Upper lobe of left lung (tissue), 6 donors: ENCODE data around the gene AGFG2. TPM values are rescaled to one million over a fixed set of nuclear protein-coding genes. Genes with fewer than 3 reads are reported as not detected.

Experiments
- ATAC-seq, 2 donors: fragments of 200-7000 bp; cut with Tn5 transposase; one replicate each; pipeline ENCODE4 v1.9.1; 2022; ENCODE audit warnings: mild to moderate bottlenecking in 2 of 2, moderate library complexity in 2 of 2; ENCODE audit not compliant: low FRiP score in 2 of 2
- DNase-seq, 2 donors: peaks; one replicate each; pipeline ENCODE4 v3.0.0-alpha.2; 2019 to 2020
- H3K27ac ChIP-seq, 4 donors: fragments of 200-600 bp; sonication (generic); one replicate each; pipeline ENCODE4 v1.5.1; 2016 to 2019
- H3K27me3 ChIP-seq, 4 donors: fragments of 200-600 bp; sonication (generic); one replicate each; pipeline ENCODE4 v1.5.1; 2017 to 2019
- H3K36me3 ChIP-seq, 4 donors: fragments of 200-600 bp; sonication (generic); one replicate each; pipeline ENCODE4 v1.5.1; 2016 to 2019
- H3K4me1 ChIP-seq, 4 donors: fragments of 200-600 bp; sonication (generic); one replicate each; pipeline ENCODE4 v1.5.1; 2018 to 2019
- H3K4me3 ChIP-seq, 4 donors: fragments of 200-600 bp; sonication (generic); one replicate each; pipeline ENCODE4 v1.5.1; 2017 to 2019; ENCODE audit warnings: mild to moderate bottlenecking in 2 of 4, moderate library complexity in 1 of 4
- H3K9me3 ChIP-seq, 4 donors: fragments of 200-600 bp; sonication (generic); one replicate each; pipeline ENCODE4 v1.5.1; 2018 to 2019
- CTCF ChIP-seq, 6 experiments: fragments of 450-650 bp in 4 of 6; fragments of 200-600 bp in 2 of 6; sonication (generic) in 2 of 6; IDR thresholded peaks; one replicate each; pipeline ENCODE4 v1.5.1; 2016 to 2019; ENCODE audit warnings: antibody characterized with exemption in 6 of 6
- EP300 ChIP-seq, 4 donors: sonication (generic); formaldehyde crosslinking; IDR thresholded peaks; one replicate each; pipeline ENCODE4 v1.5.1; 2017; ENCODE audit warnings: antibody characterized with exemption in 4 of 4, control low read depth in 2 of 4
- POLR2A ChIP-seq, 4 donors: fragments of 450-650 bp; IDR thresholded peaks; one replicate each; pipeline ENCODE4 v1.5.1; 2016 to 2017; ENCODE audit warnings: antibody characterized with exemption in 4 of 4, mild to moderate bottlenecking in 2 of 4
- POLR2AphosphoS5 ChIP-seq, 2 donors: sonication (generic); formaldehyde crosslinking; IDR thresholded peaks; one replicate each; pipeline ENCODE4 v1.5.1; 2017; ENCODE audit warnings: antibody characterized with exemption in 2 of 2
- WGBS, 2 donors: methylation state at CpG; one replicate each; pipeline ENCODE4 v1.1.5; 2017 to 2018; 5-methylcytosine and 5-hydroxymethylcytosine counted together
- small RNA-seq, 4 donors: library from RNA; depleted of rRNA; stranded (forward); fragments of <200 nt; gene quantifications; one replicate each; pipeline ENCODE3, GENCODE V24; 2016
- total RNA-seq, 6 donors: library from RNA; depleted of rRNA in 4 of 6; stranded (reverse); fragments of >200 nt in 4 of 6; gene quantifications; one replicate each; pipeline versions ENCODE4 v1.1.0 to v1.2.1, GENCODE V29; 2016 to 2021
- donor health status: DM: no; HTN: no; CAD: no; lungs with moderate emphysema.
- donor health status: DM: no; HTN: yes; CAD: no; lungs with severe emphysema.

AGFG2 gene
- total RNA-seq, 6 donors from 2014 or later = 14.3 to 33.1 (median 20.4) TPM

- Histone ChIP-seq H3K9me3 (no peaks in the 10 kb centered on the region), H3K27me3 (no peaks in the 10 kb centered on the region), H3K27ac (peak within 1 kb of the TSS; percentile 80 to 94 (median 90)), H3K4me3 (peak within 1 kb of the TSS; percentile 37 to 82 (median 76)), H3K36me3 (peaks cover 0 to 6% (median 3%) of the 10 kb centered on the region in 4 donors), H3K4me1 (peaks cover 8 to 17% (median 10%) of the 10 kb centered on the region in 4 donors)
- TF ChIP-seq POLR2A (IDR thresholded peaks at IDR 0.05) (peak; percentile 48 to 93 (median 88)), POLR2AphosphoS5 (IDR thresholded peaks at IDR 0.05) (peak; percentile 85 to 86), EP300 (IDR thresholded peaks at IDR 0.05) (no peak), CTCF (IDR thresholded peaks at IDR 0.05) (peak in 3 of 6 experiments; percentile 28 to 46 (median 29))
- 0 to 1% methylated on average over 24 to 59 of the region's 61 CpGs for WGBS, 2 donors
- DNase-seq (peak; percentile 99 to 100), ATAC-seq (peak; percentile 98)
Measured at GRCh38 chr7:100611983-100612729, 73.2 kb downstream of the AGFG2 start, which contains the start of gene MOSPD3. Gene MOSPD3 (plus strand): TSS chr7:100612540. CDS start chr7:100612792, 252 bp downstream.

GRCh38 chr7:100612730-100613390, 73.9 kb downstream of the AGFG2 start:
- no peaks in the 10 kb centered on the region for H3K9me3 ChIP-seq
- DNase-seq = no peak
- H3K4me3 ChIP-seq = peak overlapping the region; percentile 37 to 82 (median 76)
- H3K36me3 ChIP-seq = peaks cover 0 to 6% (median 3%) of the 10 kb centered on the region in 4 donors
- H3K27me3 ChIP-seq = no peaks in the 10 kb centered on the region
- no peak for TF ChIP-seq CTCF (IDR thresholded peaks at IDR 0.05)
- WGBS, 2 donors = 8 to 11% methylated on average over 3 to 17 of the region's 29 CpGs
- ATAC-seq = peak; percentile 1 to 2
- H3K4me1 ChIP-seq = peaks cover 8 to 17% (median 10%) of the 10 kb centered on the region in 4 donors
- H3K27ac ChIP-seq = peak overlapping the region; percentile 80 to 94 (median 90)

- Histone ChIP-seq H3K4me3 (peak overlapping the region in 3 of 4 donors; percentile 70 to 82 (median 81)), H3K4me1 (peaks cover 8 to 17% (median 10%) of the 10 kb centered on the region in 4 donors), H3K27me3 (no peaks in the 10 kb centered on the region), H3K36me3 (peaks cover 0 to 6% (median 3%) of the 10 kb centered on the region in 4 donors), H3K9me3 (no peaks in the 10 kb centered on the region), H3K27ac (no peak overlapping the region)
- TF ChIP-seq EP300 (IDR thresholded peaks at IDR 0.05) (no peak), POLR2AphosphoS5 (IDR thresholded peaks at IDR 0.05) (no peak), CTCF (IDR thresholded peaks at IDR 0.05) (no peak), POLR2A (IDR thresholded peaks at IDR 0.05) (no peak)
- DNase-seq (no peak), ATAC-seq (no peak)
- 82 to 86% methylated on average over 11 to 13 of the region's 13 CpGs for WGBS, 2 donors
Measured at GRCh38 chr7:100613412-100614175, 74.6 kb downstream of the AGFG2 start.

GRCh38 chr7:100614308-100614861, 75.4 kb downstream of the AGFG2 start:
- Histone ChIP-seq H3K4me1 (peaks cover 8 to 17% (median 10%) of the 10 kb centered on the region in 4 donors), H3K9me3 (no peaks in the 10 kb centered on the region), H3K4me3 (no peak overlapping the region), H3K27me3 (no peaks in the 10 kb centered on the region), H3K36me3 (peaks cover 0 to 6% (median 3%) of the 10 kb centered on the region in 4 donors), H3K27ac (no peak overlapping the region)
- 86 to 89% methylated on average over 6 of the region's 6 CpGs for whole genome bisulfite sequencing, 2 donors
- TF ChIP-seq POLR2A (IDR thresholded peaks at IDR 0.05) = no peak
- TF ChIP-seq CTCF (IDR thresholded peaks at IDR 0.05) = no peak
- no peak for TF ChIP-seq EP300 (IDR thresholded peaks at IDR 0.05)
- TF ChIP-seq POLR2AphosphoS5 (IDR thresholded peaks at IDR 0.05) = no peak
- DNase-seq (no peak), ATAC-seq (no peak)

Small RNA genes within 50 kb of the gene (small RNA-seq; reads per million reads assigned to genes)
- 0 reads per million in 4 donors for gene RN7SL416P
- gene SAP25 = 0 to 0.29 (median 0) reads per million in 4 donors

Other genes starting within 250 kb of the AGFG2 start
- gene SPDYE3, start 231.5 kb upstream of the AGFG2 start, total RNA-seq = not detected
- gene PILRB, start 181.1 kb upstream of the AGFG2 start, total RNA-seq = 100 to 1,000 TPM in 1 of 6 donors, 10 to 100 TPM in 5; 18.4 to 259 (median 39.9) TPM
- gene PILRA, start 165.7 kb upstream of the AGFG2 start, total RNA-seq = 10 to 100 TPM; 15.2 to 52.4 (median 24.2) TPM
- 1 to 10 TPM; 3.8 to 6.3 (median 5.2) TPM for gene ZCWPW1, start 110.5 kb upstream of the AGFG2 start, total RNA-seq
- 10 to 100 TPM; 19.3 to 45.4 (median 37.9) TPM for gene MEPCE, start 109.4 kb upstream of the AGFG2 start, total RNA-seq
- 10 to 100 TPM; 24.3 to 56.8 (median 30.0) TPM for gene PPP1R35, start 102.7 kb upstream of the AGFG2 start, total RNA-seq
- 1 to 10 TPM in 2 of 6 donors, under 1 TPM in 2, not detected in 2; 0.59 to 2.1 (median 1.3) TPM for gene SPACDR, start 74.9 kb upstream of the AGFG2 start, total RNA-seq
- gene TSC22D4, start 60.0 kb upstream of the AGFG2 start, total RNA-seq = 10 to 100 TPM; 25.7 to 91.2 (median 69.0) TPM
- 1 to 10 TPM in 2 of 6 donors, under 1 TPM in 3, not detected in 1; 0.15 to 1.4 (median 0.89) TPM for gene NYAP1, start 55.3 kb upstream of the AGFG2 start, total RNA-seq
- 10 to 100 TPM in 3 of 6 donors, 1 to 10 TPM in 3; 1.2 to 18.9 (median 12.7) TPM for gene SAP25, start 34.7 kb downstream of the AGFG2 start, total RNA-seq
- 100 to 1,000 TPM in 5 of 6 donors, 10 to 100 TPM in 1; 88.5 to 493 (median 121) TPM for gene LRCH4, start 46.9 kb downstream of the AGFG2 start, total RNA-seq
- gene FBXO24, start 47.1 kb downstream of the AGFG2 start, total RNA-seq = 1 to 10 TPM in 1 of 6 donors, under 1 TPM in 2, not detected in 3; 0.63 to 4.2 (median 0.77) TPM
- 100 to 1,000 TPM in 2 of 6 donors, 10 to 100 TPM in 4; 15.2 to 115 (median 47.3) TPM for gene PCOLCE, start 63.2 kb downstream of the AGFG2 start, total RNA-seq
- 10 to 100 TPM in 5 of 6 donors, 1 to 10 TPM in 1; 9.9 to 25.8 (median 16.0) TPM for gene MOSPD3, start 73.3 kb downstream of the AGFG2 start, total RNA-seq
- gene TFR2, start 102.3 kb downstream of the AGFG2 start, total RNA-seq = 1 to 10 TPM in 1 of 6 donors, under 1 TPM in 4, not detected in 1; 0.20 to 2.1 (median 0.89) TPM
- not detected for gene ACTL6B, start 117.2 kb downstream of the AGFG2 start, total RNA-seq
- gene GNB2, start 134.5 kb downstream of the AGFG2 start, total RNA-seq = 100 to 1,000 TPM; 153 to 291 (median 278) TPM
- gene GIGYF1, start 155.0 kb downstream of the AGFG2 start, total RNA-seq = 100 to 1,000 TPM in 1 of 6 donors, 10 to 100 TPM in 5; 18.7 to 151 (median 52.9) TPM
- 10 to 100 TPM in 5 of 6 donors, 1 to 10 TPM in 1; 9.4 to 32.5 (median 22.2) TPM for gene POP7, start 166.9 kb downstream of the AGFG2 start, total RNA-seq
- under 1 TPM in 1 of 6 donors, not detected in 5; 0.20 TPM for gene EPO, start 181.3 kb downstream of the AGFG2 start, total RNA-seq
- not detected for gene ZAN, start 194.4 kb downstream of the AGFG2 start, total RNA-seq